ENCODE results near the gene TMEM168.
"Not testable (repeated sequence)": the region's sequence is repeated elsewhere in the genome, so short reads cannot be mapped to it uniquely, and the experiment has no call there.

Gene TMEM168, protein sequence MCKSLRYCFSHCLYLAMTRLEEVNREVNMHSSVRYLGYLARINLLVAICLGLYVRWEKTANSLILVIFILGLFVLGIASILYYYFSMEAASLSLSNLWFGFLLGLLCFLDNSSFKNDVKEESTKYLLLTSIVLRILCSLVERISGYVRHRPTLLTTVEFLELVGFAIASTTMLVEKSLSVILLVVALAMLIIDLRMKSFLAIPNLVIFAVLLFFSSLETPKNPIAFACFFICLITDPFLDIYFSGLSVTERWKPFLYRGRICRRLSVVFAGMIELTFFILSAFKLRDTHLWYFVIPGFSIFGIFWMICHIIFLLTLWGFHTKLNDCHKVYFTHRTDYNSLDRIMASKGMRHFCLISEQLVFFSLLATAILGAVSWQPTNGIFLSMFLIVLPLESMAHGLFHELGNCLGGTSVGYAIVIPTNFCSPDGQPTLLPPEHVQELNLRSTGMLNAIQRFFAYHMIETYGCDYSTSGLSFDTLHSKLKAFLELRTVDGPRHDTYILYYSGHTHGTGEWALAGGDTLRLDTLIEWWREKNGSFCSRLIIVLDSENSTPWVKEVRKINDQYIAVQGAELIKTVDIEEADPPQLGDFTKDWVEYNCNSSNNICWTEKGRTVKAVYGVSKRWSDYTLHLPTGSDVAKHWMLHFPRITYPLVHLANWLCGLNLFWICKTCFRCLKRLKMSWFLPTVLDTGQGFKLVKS

DNA sequence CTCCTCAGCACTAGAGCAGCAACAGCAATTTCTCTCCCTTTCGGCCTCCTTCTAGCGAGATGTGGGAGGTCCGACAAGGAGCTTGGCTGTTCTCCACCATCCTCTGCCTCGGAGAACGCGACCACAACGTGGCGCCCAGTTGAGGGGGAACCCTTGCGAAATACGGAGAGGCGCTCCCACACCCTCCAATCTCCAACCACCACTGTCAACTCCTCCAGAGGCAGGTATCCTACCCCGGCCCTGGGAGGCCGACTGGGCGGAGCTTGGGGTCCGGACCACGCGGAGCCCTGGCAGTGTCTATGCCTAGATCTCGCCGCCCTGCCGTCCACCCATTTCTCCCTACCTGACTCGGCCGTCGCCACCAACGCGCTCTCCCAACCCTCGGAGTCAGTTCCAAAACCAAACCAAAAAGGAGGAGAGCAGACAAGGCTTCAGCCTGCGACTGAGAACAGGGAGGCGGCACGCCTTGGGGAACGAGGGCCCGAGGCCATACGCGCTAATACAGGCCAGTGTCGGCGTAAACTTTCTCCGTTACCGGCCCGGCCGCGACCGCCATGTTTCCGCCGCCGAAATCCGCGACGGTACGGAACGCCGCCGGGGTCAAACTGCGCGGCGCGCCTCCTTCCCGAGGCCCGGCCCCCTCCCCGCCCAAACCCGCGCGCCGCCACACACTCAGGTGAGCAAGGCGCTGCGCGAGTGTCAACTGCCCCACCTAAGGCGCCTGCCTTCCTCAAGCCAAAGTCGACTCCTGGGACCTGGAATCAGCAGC lies at the start of gene TMEM168:
TSS of gene TMEM168 (minus strand) at position 577 of the 769 bp plus-strand sequence. CDS start 5,568 bp downstream, outside the sequence.
- DNase-seq, result peak; percentile 82

DNA sequence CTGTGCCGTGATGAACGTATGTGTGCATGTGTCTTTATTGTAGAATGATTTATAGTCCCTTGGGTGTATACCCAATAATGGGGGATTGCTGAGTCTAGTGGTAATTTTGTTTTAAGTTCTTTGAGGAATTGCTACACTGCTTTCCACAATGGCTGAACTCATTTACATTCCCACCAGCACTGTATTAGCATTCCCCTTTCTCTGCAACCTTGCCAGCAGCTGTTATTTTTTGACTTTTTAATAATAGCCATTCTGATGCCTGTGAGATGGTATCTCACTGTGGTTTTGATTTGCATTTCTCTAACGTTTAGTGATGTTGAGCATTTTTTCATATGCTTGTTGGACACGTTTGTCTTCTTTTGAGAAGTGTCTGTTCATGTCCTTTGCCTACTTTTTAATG lies 45.7 kb upstream of the TMEM168 start:
- DNase-seq, result not testable (repeated sequence)

- DNase-seq, result no peak
These were observed 42.9 kb upstream of the TMEM168 start for GRCh38 chr7:112833082-112833481.

DNA sequence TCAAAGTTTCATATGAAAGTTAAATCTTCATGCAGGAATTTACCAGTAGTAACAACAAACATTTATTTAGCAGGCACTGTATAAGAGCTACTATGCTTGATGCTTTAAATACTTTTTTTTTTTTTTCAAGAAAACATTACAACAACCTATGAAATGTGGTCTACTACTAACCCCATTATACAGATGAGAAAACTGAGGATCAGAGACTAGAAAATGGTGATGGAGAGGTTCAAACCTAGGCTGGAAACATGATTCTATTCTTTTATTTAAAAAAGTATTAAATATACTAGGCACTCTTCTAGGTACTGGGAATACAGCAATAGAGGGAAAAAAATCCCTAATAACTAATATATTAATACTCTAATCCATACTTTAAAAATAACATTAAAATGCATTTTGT lies 40.6 kb upstream of the TMEM168 start:
- DNase-seq, result no peak

DNA sequence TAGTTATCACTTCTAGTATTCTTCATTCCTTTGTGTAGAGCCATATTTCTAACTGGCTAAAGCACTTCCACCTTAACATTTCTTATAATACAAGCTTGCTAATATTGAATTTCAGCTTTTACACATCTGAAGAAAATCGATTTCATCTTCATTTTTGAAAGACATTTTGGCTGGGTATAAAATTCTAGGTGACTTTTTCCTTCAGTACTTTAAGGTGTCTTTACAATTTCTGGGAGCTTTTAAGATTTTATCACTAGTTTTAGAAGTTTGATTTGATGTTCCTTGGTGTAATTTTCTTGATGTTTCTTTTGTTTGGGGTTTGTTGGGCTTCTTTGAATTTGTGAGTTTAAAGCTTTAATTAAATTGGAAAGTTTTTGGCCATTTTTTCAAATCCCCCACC lies 38.5 kb upstream of the TMEM168 start:
- DNase-seq, result no peak

DNA sequence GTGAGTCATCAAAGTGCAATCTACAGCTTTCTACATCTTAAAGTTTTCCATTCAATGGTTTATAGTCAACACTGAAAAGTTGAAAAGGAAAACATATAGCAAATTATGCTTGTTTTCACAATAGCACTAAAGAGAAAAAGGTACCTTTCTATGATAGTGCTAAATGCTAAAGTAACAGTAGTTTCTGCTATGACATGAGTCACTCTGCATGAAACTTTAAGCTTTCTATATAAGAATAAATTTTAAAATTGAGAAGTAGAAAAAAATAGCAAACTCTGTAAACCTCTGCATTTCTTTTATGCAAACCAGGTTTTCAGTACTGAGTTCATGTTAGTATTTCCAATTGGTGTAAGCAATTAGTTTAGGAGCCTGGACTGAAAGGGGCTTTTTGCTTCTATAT lies 31.2 kb upstream of the TMEM168 start:
- no peak for DNase-seq

DNA sequence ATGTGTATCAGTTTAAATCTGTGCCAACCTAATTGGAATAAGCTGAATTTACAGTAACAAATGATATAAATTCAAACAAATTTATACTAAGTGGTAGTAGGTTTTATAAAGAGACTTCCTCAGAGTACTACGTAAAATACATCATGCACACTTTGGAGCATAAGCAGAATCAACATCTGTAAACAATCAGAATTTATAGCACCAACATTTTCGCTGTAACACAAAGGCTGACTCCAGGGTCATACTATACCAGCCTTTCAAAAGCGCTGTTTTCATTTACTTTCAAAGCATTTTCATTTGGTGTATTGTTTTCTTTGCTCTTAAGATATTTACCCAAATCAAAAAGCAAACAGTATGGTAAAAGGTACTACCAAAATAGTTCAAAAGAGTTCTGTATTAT lies 29.3 kb upstream of the TMEM168 start:
- DNase-seq, result no peak

- no peak for DNase-seq
These were observed 16.0 kb upstream of the TMEM168 start for GRCh38 chr7:112806156-112806555.

- no peak for DNase-seq
These were observed 12.2 kb upstream of the TMEM168 start for GRCh38 chr7:112802406-112802805.

GRCh38 chr7:112800486-112800885 lies 10.3 kb upstream of the TMEM168 start:
- no peak for DNase-seq

- DNase-seq, result no peak
These were observed 9.4 kb upstream of the TMEM168 start for GRCh38 chr7:112799448-112800120.

DNA sequence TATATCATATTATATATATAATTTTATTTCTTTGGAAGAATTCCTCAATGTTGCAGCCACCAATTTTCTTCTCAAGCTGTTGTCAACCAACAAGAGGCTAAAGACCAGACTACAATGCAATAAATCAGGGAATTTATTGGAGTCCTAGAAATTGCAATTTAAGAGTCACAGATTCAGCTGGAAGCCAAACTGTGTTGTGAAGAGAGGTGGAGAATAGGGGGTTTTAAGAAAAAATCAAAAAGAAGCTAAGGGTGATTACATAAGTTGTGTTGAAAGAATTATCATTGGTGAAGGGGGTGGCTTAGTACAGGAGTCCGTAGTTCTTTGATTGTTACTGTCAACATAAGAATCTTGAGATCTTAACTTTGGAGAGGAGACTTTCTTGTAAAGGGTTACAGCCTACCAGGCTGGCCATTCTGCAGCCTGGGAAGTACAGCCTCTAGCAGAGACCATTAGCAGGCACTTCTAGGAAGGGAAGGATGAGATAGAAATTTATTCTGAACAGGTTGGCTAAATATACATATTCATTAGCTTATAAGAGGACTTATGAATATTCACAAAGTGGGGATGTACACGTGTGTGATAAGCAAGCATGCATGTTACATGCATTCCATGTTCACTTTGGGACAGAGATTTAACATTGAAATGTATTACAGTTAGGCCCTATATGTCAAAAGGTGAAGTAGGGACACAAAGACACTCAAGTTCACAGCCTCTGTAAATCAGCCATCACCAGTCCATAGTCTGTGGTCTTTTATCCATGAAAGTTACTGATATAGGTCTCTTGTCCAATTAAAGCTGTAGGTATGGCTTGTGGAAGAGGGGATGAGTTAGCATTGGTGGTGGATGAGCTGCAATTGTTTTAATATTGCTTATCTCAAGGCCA lies 8.3 kb upstream of the TMEM168 start:
- DNase-seq, result no peak

DNA sequence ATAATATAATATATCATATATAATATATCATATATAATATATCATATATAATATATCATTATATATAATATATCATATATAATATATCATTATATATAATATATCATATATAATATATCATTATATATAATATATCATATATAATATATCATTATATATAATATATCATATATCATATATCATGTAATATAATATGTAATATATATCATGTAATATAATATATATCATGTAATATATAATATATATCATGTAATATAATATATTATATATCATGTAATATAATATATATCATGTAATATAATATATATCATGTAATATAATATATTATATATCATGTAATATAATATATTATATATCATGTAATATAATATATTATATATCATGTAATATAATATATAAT lies 6.4 kb upstream of the TMEM168 start:
- not testable (repeated sequence) for DNase-seq

DNA sequence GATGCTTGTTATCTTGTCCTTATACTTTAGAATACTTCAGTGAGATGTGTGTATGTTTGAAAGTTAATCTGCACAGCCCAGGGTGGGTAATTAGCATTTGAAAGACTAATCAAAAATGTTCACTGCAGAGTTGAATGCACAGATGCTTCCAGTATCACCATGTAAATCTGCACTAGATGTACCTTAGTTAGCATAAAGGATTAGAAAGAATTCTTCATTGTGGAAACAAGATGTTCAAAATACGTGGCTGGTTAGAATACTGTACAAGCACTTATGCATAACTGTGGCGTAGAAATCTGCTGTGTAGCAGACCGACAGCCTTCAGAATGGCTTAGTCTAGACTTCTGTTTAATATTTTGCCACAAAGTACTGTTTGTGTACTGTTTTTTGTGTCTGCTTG lies 2.2 kb upstream of the TMEM168 start:
- no peak for DNase-seq

DNA sequence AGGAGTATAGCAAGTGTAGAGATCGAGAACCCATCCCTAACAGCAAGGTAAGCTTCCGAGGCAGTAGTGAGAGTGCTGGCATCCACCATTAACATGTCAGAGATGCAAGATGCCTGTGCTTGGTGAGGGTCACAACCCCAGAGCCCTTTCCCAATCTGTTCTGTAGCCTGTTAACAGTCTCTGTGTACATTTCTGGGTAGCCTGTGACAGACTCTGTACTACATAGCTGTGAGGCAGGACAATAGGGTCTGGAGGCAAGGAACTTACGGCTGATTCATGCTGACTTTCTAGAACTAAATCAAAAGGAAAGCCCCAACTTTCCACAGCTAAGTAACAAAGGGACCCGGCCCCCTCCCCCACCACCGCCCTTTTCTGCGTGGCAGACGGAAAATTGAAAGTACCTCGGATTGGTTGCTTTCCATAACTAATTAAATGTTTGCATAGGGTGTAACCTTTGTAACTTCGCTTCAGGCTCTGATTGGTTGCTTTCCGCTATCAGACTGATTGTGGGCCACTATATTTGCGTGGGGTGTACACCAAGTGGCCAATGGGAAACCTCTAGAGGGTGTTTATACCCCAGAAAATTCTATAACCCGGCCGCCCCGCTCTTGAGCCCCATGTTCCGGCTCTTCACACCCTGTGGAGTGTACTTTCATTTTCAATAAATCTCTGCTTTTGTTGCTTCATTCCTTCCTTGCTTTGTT lies 1.4 kb upstream of the TMEM168 start:
- no peak for DNase-seq

- no peak for DNase-seq
These were observed 402 bp upstream of the TMEM168 start for GRCh38 chr7:112790586-112791003.

GRCh38 chr7:112789453-112789816 lies 758 bp downstream of the TMEM168 start:
- DNase-seq, result no peak

GRCh38 chr7:112788778-112789343 lies 1.3 kb downstream of the TMEM168 start:
- DNase-seq, result no peak

- no peak for DNase-seq
These were observed 5.6 kb downstream of the TMEM168 start for GRCh38 chr7:112784603-112785002.

DNA sequence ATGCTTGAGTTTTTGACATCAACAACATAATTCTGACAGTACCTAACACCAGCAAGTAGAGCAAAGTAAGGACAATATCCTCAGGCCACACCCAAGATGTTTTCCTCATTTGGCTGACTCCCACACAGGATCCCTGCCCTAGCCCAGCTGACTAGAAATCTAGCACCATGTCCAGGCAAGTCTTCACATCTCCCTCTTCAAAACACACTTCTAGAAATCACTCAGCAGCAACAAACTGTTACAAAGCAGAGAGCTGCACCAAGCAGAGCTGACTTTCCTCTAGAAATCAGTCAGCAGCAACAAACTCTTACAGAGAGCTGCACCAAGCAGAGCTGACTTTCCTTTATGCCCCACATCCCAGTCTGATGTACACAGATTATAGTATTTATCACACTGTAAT lies 7.7 kb downstream of the TMEM168 start:
- no peak for DNase-seq

- DNase-seq, result no peak
These were observed 8.6 kb downstream of the TMEM168 start for GRCh38 chr7:112781558-112781957.
